ENCODE results near the gene DYNC1H1.
"Not testable (repeated sequence)": the region's sequence is repeated elsewhere in the genome, so short reads cannot be mapped to it uniquely, and the experiment has no call there.

DYNC1H1 gene

GRCh38 chr14:101965770-101966722 is 1.7 kb downstream of the DYNC1H1 start:
- H3K9me3 ChIP-seq (ENCODE audit: control insufficient read depth, low read length): no peaks in the 10 kb centered on the region
- peak overlapping the region; percentile 83 for H3K27ac ChIP-seq (ENCODE audit: low read depth, low read length, severe bottlenecking)
- peaks cover 10% of the 10 kb centered on the region for H3K4me1 ChIP-seq (ENCODE audit: control insufficient read depth, insufficient read depth, low read length, poor library complexity, severe bottlenecking)
- H3K4me3 ChIP-seq (ENCODE audit: extremely low read depth, insufficient read depth, low read length, poor library complexity, severe bottlenecking): peak overlapping the region; percentile 99
- WGBS, 2 experiments (ENCODE audit: insufficient coverage in 2 of 2): 27% methylated on average over 2 of the region's 5 CpGs; no CpG with 5 or more reads in 1 of the 2 experiments
- H3K36me3 ChIP-seq (ENCODE audit: control insufficient read depth, insufficient read depth, low read length): peaks cover 21% of the 10 kb centered on the region

- no peak overlapping the region for H3K27ac ChIP-seq (ENCODE audit: low read depth, low read length, severe bottlenecking)
- peaks cover 23% of the 10 kb centered on the region for H3K36me3 ChIP-seq (ENCODE audit: control insufficient read depth, insufficient read depth, low read length)
- no peaks in the 10 kb centered on the region for H3K9me3 ChIP-seq (ENCODE audit: control insufficient read depth, low read length)
- H3K4me1 ChIP-seq (ENCODE audit: control insufficient read depth, insufficient read depth, low read length, poor library complexity, severe bottlenecking): peaks cover 10% of the 10 kb centered on the region
- peak overlapping the region; percentile 99 for H3K4me3 ChIP-seq (ENCODE audit: extremely low read depth, insufficient read depth, low read length, poor library complexity, severe bottlenecking)
- WGBS, 2 experiments (ENCODE audit: insufficient coverage in 2 of 2): no CpG with 5 or more reads among the region's 2 CpGs
Measured at GRCh38 chr14:101966742-101967141, 2.4 kb downstream of the DYNC1H1 start.

- Histone ChIP-seq H3K9me3 (ENCODE audit: control insufficient read depth, low read length) (no peaks in the 10 kb centered on the region), H3K4me3 (ENCODE audit: extremely low read depth, insufficient read depth, low read length, poor library complexity, severe bottlenecking) (no peak overlapping the region), H3K27ac (ENCODE audit: low read depth, low read length, severe bottlenecking) (no peak overlapping the region), H3K4me1 (ENCODE audit: control insufficient read depth, insufficient read depth, low read length, poor library complexity, severe bottlenecking) (peaks cover 7% of the 10 kb centered on the region), H3K36me3 (ENCODE audit: control insufficient read depth, insufficient read depth, low read length) (peaks cover 23% of the 10 kb centered on the region)
- 97 to 100% methylated on average over 3 of the region's 4 CpGs for WGBS, 2 experiments (ENCODE audit: insufficient coverage in 2 of 2)
Measured at GRCh38 chr14:101968186-101968585, 3.8 kb downstream of the DYNC1H1 start.

- peaks cover 27% of the 10 kb centered on the region for H3K36me3 ChIP-seq (ENCODE audit: control insufficient read depth, insufficient read depth, low read length)
- peaks cover 11% of the 10 kb centered on the region for H3K4me1 ChIP-seq (ENCODE audit: control insufficient read depth, insufficient read depth, low read length, poor library complexity, severe bottlenecking)
- no peaks in the 10 kb centered on the region for H3K9me3 ChIP-seq (ENCODE audit: control insufficient read depth, low read length)
- H3K4me3 ChIP-seq (ENCODE audit: extremely low read depth, insufficient read depth, low read length, poor library complexity, severe bottlenecking): no peak overlapping the region
- H3K27ac ChIP-seq (ENCODE audit: low read depth, low read length, severe bottlenecking): no peak overlapping the region
- 79 to 86% methylated on average over 7 to 8 of the region's 9 CpGs for WGBS, 2 experiments (ENCODE audit: insufficient coverage in 2 of 2)
Measured at GRCh38 chr14:101969481-101969880, 5.1 kb downstream of the DYNC1H1 start.

- Histone ChIP-seq H3K4me1 (ENCODE audit: control insufficient read depth, insufficient read depth, low read length, poor library complexity, severe bottlenecking) (peaks cover 11% of the 10 kb centered on the region), H3K9me3 (ENCODE audit: control insufficient read depth, low read length) (no peaks in the 10 kb centered on the region), H3K4me3 (ENCODE audit: extremely low read depth, insufficient read depth, low read length, poor library complexity, severe bottlenecking) (no peak overlapping the region), H3K36me3 (ENCODE audit: control insufficient read depth, insufficient read depth, low read length) (peaks cover 42% of the 10 kb centered on the region), H3K27ac (ENCODE audit: low read depth, low read length, severe bottlenecking) (no peak overlapping the region)
- 98 to 100% methylated on average over 1 to 4 of the region's 11 CpGs for WGBS, 2 experiments (ENCODE audit: insufficient coverage in 2 of 2)
Measured at GRCh38 chr14:101970830-101971400, 6.5 kb downstream of the DYNC1H1 start.

- H3K36me3 ChIP-seq (ENCODE audit: control insufficient read depth, insufficient read depth, low read length): peaks cover 45% of the 10 kb centered on the region
- not testable (repeated sequence) for H3K4me3 ChIP-seq (ENCODE audit: extremely low read depth, insufficient read depth, low read length, poor library complexity, severe bottlenecking); H3K9me3 ChIP-seq (ENCODE audit: control insufficient read depth, low read length)
- peak overlapping the region; percentile 43 for H3K27ac ChIP-seq (ENCODE audit: low read depth, low read length, severe bottlenecking)
- WGBS, 2 experiments (ENCODE audit: insufficient coverage in 2 of 2): 100% methylated on average over 1 of the region's 2 CpGs
- peaks cover 11% of the 10 kb centered on the region for H3K4me1 ChIP-seq (ENCODE audit: control insufficient read depth, insufficient read depth, low read length, poor library complexity, severe bottlenecking)
Measured at GRCh38 chr14:101971458-101971857, 7.1 kb downstream of the DYNC1H1 start.

- H3K4me1 ChIP-seq (ENCODE audit: control insufficient read depth, insufficient read depth, low read length, poor library complexity, severe bottlenecking): peaks cover 11% of the 10 kb centered on the region
- 59 to 68% methylated on average over 4 to 9 of the region's 10 CpGs for WGBS, 2 experiments (ENCODE audit: insufficient coverage in 2 of 2)
- no peak overlapping the region for H3K4me3 ChIP-seq (ENCODE audit: extremely low read depth, insufficient read depth, low read length, poor library complexity, severe bottlenecking)
- H3K9me3 ChIP-seq (ENCODE audit: control insufficient read depth, low read length): no peaks in the 10 kb centered on the region
- H3K27ac ChIP-seq (ENCODE audit: low read depth, low read length, severe bottlenecking): peak overlapping the region; percentile 43
- H3K36me3 ChIP-seq (ENCODE audit: control insufficient read depth, insufficient read depth, low read length): peaks cover 51% of the 10 kb centered on the region
Measured at GRCh38 chr14:101972126-101972866, 7.9 kb downstream of the DYNC1H1 start.

- H3K9me3 ChIP-seq (ENCODE audit: control insufficient read depth, low read length): no peaks in the 10 kb centered on the region
- peaks cover 55% of the 10 kb centered on the region for H3K36me3 ChIP-seq (ENCODE audit: control insufficient read depth, insufficient read depth, low read length)
- WGBS, 2 experiments (ENCODE audit: insufficient coverage in 2 of 2): 88 to 100% methylated on average over 3 to 7 of the region's 7 CpGs
- H3K4me3 ChIP-seq (ENCODE audit: extremely low read depth, insufficient read depth, low read length, poor library complexity, severe bottlenecking): no peak overlapping the region
- H3K27ac ChIP-seq (ENCODE audit: low read depth, low read length, severe bottlenecking): no peak overlapping the region
- H3K4me1 ChIP-seq (ENCODE audit: control insufficient read depth, insufficient read depth, low read length, poor library complexity, severe bottlenecking): peaks cover 11% of the 10 kb centered on the region
Measured at GRCh38 chr14:101973356-101973755, 9.0 kb downstream of the DYNC1H1 start.

- peaks cover 60% of the 10 kb centered on the region for H3K36me3 ChIP-seq (ENCODE audit: control insufficient read depth, insufficient read depth, low read length)
- no peak overlapping the region for H3K27ac ChIP-seq (ENCODE audit: low read depth, low read length, severe bottlenecking)
- WGBS, 2 experiments (ENCODE audit: insufficient coverage in 2 of 2): 91 to 99% methylated on average over 3 to 7 of the region's 7 CpGs
- peaks cover 11% of the 10 kb centered on the region for H3K4me1 ChIP-seq (ENCODE audit: control insufficient read depth, insufficient read depth, low read length, poor library complexity, severe bottlenecking)
- no peak overlapping the region for H3K4me3 ChIP-seq (ENCODE audit: extremely low read depth, insufficient read depth, low read length, poor library complexity, severe bottlenecking)
- no peaks in the 10 kb centered on the region for H3K9me3 ChIP-seq (ENCODE audit: control insufficient read depth, low read length)
Measured at GRCh38 chr14:101975231-101975630, 10.9 kb downstream of the DYNC1H1 start.

- H3K4me3 ChIP-seq (ENCODE audit: extremely low read depth, insufficient read depth, low read length, poor library complexity, severe bottlenecking): no peak overlapping the region
- H3K4me1 ChIP-seq (ENCODE audit: control insufficient read depth, insufficient read depth, low read length, poor library complexity, severe bottlenecking): peaks cover 15% of the 10 kb centered on the region
- peaks cover 79% of the 10 kb centered on the region for H3K36me3 ChIP-seq (ENCODE audit: control insufficient read depth, insufficient read depth, low read length)
- 90 to 92% methylated on average over 1 to 2 of the region's 6 CpGs for WGBS, 2 experiments (ENCODE audit: insufficient coverage in 2 of 2)
- H3K9me3 ChIP-seq (ENCODE audit: control insufficient read depth, low read length): no peaks in the 10 kb centered on the region
- H3K27ac ChIP-seq (ENCODE audit: low read depth, low read length, severe bottlenecking): no peak overlapping the region
Measured at GRCh38 chr14:101977311-101978071, 13.1 kb downstream of the DYNC1H1 start.
